GM19397 (cell line): ENCODE results near the gene CRELD1.
"Not testable (repeated sequence)": the region's sequence is repeated elsewhere in the genome, so short reads cannot be mapped to it uniquely, and the experiment has no call there.

Experiments
- ATAC-seq: cut with Tn5 transposase; IDR thresholded peaks from one replicate; pipeline ENCODE4 v1.9.1; 2021; ENCODE audit warnings: mild to moderate bottlenecking, moderate library complexity; ENCODE audit not compliant: unreplicated experiment

Gene CRELD1

DNA sequence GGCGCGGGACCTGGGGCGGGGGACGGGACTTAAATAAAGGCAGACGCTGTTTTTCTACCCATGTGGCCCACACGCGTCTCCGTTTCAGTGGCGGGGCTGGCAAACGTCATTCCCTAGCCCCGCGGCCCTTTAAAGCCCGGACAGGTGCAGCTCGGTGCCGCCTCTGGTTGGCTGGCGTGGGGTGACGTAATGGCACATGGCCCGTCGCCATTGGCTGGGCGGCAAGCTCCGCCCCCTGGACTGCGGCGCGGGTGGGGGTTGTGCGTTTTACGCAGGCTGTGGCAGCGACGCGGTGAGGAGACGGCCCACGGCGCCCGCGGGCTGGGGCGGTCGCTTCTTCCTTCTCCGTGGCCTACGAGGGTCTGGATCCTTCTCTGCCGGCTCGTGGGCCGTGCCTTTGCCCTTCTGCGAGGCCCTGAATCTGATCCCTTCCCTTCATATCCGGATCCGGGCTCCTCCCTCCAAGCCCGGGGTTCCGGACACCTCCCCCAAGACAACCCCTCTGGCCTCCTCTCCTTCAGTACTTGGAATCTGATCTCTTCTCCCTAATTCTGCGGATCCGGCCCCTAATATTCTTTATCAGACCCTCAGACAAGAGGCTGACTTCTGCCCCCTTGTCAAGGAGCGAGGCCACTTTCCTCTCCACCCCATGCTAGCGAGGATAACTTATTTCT is at the start of gene CRELD1:
Gene CRELD1 (plus strand): TSS at position 274 of the 674 bp plus-strand sequence. CDS start 605 bp downstream, outside the sequence.
- ATAC-seq: peak; percentile 86

DNA sequence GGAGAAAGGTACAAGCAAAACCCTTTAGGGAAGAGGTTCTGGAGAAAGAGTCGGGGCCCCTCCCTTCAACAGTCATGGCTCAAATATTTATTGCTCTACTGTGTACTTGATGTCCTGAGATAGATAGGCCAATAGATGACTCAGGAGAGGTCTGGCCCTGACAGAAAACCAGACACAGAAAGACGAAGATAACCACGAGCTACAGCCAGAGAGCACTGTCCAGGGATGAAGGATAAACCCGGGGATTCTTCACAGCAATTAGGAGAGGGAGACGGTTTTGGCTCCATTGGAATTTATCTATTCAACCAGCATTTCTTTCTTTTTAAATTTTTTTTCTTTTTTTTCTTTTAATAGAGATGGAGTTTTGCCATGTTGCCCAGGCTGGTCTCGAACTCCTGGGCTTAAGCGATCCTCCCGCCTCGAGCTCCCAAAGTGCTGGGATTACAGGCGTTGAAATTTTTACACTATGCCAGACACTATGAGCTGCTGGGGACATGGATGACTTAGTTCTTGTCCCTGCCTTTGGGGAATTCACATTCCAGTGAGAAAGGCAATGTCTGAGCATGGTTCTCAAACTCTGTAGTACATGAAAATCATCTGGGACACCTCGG is 49.0 kb upstream of the CRELD1 start:
- ATAC-seq: no peak

GRCh38 chr3:9886328-9886727 is 47.3 kb upstream of the CRELD1 start:
- no peak for ATAC-seq

- no peak for ATAC-seq
Observed at GRCh38 chr3:9887480-9887879, 46.2 kb upstream of the CRELD1 start.

- ATAC-seq: no peak
Observed at GRCh38 chr3:9888540-9888939, 45.1 kb upstream of the CRELD1 start.

- ATAC-seq: no peak
Observed at GRCh38 chr3:9889405-9889804, 44.2 kb upstream of the CRELD1 start.

DNA sequence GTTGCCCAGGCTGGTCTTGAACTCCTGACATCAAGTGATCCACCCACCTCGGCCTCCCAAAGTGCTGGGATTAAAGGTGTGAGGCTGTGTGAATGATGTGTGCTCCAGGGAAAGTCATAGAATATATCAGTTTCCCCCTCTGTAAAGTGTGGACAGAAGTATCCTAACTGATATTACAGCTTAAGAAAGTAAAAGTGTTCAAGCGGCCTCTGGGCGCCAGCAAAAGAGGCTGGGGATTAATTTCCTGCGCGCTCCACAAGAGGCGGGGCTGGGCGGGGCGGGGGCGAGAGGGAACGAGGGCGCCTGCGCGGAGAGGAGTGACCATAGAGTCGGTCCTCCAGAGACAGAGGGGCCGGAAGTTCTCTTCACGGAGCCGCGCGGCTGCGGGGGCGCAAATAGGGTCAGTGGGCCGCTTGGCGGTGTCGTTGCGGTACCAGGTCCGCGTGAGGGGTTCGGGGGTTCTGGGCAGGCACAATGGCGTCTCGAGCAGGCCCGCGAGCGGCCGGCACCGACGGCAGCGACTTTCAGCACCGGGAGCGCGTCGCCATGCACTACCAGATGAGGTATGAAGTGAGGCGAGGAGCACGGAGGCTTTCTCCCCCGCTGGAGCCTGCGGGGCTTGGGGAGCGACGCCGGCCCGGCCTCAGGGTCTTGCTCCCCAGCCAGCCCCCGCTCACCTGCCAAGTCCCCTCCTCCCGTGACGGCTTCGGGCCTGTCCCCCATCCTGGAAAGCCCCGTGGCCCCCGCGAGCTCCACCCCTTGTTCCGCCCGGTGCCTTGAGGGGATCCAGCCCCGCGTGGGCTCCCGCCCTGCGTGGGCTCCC is 43.2 kb upstream of the CRELD1 start, which contains the start of gene JAGN1:
Gene JAGN1 (plus strand): TSS at position 362 of the 823 bp plus-strand sequence. CDS start 113 bp downstream, at position 475.
- peak; percentile 81 for ATAC-seq

DNA sequence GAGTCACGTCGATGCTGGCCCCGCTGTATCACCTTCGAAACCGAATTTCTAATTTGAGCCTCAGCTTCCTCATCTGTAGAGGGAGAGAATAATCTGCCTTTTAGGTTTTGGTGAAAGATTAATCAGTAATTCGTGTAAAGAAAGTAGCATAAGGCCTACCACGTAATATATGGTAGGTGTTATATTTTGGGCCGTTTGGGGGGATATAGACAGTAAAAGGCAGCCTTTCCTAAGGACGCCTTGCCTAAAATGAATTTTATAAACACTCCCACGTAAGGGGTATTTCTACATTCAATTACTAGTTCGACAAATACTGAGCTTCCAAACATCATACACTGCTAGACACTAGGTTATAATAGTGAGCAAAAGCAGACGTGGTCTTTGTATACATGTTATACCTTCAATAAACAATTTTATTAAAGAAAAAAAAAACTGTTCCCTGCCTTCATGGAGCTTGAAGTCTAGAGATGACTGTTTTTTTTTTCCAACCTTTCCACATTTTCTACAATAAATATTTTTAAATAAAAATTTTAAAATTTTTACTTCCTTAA is 42.5 kb upstream of the CRELD1 start:
- no peak for ATAC-seq

DNA sequence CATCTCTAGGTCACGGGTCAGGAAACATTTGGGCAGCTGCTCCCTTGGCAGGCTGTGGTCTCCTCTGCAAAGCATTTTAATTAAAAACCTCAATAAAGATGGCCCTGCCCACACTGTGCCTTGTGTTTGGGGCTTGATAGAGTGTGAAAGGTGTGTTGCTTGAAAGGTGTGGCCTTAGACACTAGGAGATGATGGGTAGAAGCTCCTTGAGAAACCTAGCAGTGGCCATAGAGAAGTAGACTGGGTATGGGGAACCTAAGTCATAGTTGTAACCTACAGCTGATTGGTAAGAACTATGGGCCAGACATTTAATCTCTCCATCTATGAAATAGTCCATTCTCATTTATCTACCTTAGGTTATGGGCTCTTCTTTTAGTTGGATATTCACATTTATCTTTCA is 39.9 kb upstream of the CRELD1 start:
- no peak for ATAC-seq

DNA sequence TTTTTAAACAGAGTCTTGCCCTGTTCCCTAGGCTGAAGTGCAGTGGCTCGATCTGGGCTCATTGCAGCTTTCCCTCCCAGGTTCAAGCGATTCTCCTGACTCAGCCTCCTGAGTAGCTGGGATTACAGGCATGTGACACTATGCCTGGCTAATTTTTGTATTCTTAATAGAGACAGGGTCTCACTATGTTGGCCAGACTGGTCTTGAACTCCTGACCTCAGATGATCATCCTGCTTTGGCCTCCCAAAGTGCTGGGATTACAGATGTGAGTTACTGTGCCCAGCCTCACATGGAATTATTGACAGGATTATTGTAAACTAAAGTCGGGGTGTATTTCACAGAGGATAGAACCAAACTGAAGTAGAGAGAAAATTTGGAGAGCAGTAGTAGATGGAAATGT is 37.9 kb upstream of the CRELD1 start:
- not testable (repeated sequence) for ATAC-seq

DNA sequence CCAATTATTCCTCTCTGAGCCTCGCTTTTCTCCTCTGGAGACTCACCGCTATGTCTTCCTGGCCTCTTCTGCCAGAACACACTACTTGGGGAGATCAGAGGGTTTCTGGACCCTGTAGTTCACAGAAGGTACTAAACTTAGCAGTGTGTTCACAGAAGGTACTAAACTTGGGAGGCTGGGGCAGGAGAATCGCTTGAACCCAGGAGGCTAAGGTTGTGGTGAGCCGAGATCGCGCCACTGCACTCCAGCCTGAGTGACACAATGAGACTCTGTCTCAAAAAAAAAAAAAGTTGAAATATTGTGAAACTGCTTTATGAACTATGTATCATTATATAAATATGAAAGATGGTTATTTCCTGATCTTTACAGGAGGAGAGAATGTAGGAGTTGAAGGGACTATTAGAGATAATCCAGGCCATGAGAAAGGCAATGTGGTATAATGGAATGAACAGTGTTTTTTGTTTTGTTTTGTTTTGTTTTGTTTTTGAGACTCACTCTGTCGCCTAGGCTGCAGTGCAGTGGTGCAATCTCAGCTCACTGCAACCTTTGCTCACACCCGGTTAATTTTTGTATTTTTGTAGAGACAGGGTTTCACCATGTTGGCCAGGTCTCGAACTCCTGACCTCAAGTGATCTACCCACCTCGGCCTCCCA is 36.8 kb upstream of the CRELD1 start:
- not testable (repeated sequence) for ATAC-seq

DNA sequence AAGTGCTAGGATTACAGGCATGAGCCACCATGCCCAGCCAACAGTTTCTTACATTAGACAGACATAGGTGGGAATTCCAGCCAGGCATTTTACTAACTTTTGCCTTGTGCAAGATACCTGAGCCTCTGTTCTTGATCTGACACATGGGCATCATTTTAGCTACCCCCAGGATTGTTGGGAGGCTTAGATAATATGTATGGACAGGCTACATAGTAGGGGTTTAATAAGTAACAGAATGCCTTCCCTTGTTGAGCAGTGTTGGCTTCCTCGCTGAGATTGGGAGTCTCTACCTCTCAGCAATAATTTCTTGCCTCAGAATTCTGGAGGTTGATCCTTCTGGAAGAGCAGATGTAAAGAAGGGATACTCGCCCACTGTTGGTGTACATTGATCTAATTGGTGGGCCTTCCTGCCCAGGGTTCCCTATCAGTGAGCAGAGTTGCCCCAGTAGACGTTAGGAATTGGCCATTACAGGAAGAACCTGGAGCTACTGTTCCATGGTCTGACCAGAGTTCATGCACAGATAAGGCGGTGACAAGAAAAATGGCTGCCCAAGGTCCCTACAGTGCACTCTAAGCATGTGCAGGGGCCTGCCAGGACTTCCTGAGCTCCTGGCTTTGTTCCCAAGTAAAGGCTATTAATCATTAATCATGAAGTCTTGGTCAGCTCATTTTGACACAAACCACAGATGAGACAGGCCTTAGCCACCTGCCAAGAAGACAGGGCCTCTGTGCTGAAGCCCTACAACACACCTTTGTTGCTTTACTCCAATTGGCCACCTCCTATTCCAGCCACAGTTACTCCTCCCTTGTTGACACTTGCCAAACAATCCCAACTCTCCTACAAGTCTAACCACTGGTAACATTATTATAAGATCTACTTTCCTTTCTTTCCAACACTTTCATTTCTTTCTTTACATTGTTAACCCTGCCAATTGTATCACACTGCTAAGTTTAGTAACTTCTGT is 35.9 kb upstream of the CRELD1 start:
- ATAC-seq: peak; percentile 47

DNA sequence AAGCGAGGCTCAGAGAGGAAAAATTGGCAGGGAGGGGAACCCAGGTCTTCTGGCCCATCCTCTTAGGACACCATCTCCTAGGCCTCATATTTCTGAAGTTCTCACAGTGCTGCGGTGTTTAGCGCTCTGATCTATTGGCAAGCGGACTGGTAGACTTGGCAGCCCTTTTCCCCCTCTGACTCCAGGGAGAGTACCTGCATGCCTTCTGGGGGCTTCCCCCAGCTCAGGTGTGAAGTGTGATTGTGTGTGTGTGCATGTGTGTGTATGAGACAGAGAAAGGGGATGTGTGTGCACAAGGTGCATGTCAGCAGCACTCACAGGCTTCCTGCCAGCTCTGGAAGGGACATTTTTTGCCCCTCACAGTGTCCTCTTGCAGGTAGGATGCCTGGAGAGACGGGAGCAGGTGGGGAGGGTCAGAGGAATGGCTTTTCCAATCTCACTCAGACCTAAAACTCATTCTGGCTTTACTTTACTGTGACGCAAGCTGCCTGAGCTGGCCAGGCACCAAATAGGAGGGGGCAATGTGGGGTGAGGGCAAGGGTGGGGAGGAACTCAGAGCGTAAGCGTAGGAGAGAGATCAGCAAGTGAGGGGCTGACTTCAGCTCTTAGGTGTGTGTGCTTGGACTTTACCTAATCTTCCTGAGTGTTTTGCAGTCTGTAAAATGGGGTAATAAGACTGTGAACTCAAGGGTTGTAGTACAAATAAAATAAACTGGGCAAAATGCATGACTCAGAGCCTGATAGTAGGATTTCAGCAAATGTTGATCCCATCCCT is 35.0 kb upstream of the CRELD1 start:
- no peak for ATAC-seq

GRCh38 chr3:9899289-9899791 is 34.3 kb upstream of the CRELD1 start:
- ATAC-seq: no peak

- not testable (repeated sequence) for ATAC-seq
Observed at GRCh38 chr3:9900965-9901415, 32.6 kb upstream of the CRELD1 start.

DNA sequence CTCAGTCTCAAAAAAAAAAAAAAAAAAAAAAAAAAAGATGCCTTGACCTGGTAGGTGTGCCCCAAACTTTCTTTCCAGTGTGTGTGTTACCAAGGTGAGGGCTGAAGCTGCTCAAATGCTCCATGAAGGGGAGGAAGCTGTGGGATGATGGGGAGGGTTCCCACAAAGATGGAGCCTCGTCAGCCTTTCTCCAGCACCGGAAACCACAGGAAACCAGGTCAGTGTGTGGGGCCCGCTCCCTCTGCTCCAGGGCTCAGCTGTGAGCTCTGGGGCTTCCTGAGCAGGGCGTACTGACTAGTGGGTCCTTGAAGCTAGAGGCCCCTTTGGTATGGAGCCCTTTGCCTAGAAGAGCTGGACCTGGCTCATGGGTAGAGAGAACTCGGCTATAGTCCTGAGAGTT is 31.7 kb upstream of the CRELD1 start:
- no peak for ATAC-seq

DNA sequence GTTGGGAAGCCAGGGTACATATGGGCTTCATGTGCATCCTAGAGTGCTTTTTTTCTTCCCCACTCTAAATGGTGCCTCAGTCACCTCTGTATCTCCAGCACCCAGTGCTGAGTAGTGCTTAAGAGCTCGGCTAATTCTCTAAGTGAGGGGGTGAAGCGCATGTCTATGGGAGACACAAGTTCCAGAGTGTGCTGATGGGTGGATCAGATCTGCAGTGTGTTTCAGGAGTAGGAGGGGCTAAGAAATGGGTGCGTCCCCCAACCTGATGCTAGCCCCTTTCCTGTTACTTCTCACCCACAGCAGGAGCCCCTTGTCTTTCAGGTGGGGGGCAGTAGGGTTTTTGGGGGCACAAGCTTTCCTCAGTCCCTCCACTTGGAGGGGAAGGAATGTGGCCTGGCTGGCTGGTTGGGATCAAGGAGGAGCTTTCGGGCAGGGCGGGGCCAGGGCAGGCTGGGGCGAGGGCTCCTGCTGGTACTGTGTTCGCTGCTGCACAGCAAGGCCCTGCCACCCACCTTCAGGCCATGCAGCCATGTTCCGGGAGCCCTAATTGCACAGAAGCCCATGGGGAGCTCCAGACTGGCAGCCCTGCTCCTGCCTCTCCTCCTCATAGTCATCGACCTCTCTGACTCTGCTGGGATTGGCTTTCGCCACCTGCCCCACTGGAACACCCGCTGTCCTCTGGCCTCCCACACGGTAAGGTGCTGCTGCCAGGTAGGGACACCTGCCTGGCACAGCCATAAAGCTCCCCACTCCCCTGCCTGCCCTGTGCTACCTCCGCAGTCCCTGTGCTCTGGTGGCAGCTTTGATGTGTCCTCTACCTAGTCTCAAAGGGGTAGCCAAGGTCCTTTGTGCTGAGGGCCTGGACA is 31.0 kb upstream of the CRELD1 start, which contains the start of gene IL17RE:
Gene IL17RE (plus strand): TSS at position 477 of the 866 bp plus-strand sequence. CDS start 85 bp downstream, at position 562.
- no peak for ATAC-seq

DNA sequence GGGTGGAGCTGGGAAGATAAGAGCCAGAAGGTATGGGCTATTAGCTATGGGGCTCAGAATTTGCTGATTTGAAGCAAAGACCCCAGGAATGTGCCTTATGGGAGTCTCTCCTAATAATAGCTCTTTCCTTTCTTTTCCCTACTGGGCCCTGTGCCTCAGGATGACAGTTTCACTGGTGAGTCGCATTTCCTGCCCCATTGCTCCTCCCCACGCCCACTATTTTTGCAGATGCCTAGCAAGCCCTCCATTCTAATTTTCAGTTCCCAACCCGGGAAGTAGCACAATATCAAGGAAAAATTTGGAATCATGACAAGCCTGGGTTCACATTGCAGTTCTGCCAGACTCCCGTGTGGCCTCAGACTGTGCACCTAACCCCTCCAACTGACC is 30.4 kb upstream of the CRELD1 start:
- ATAC-seq: no peak
